ENCODE measurements around the gene ARGLU1. TPM values are rescaled to one million over a fixed set of nuclear protein-coding genes. Genes with fewer than 3 reads are reported as not detected.
A peak's percentile ranks its signal among the peaks of the same experiment; 100 is the strongest.
"Not testable (repeated sequence)": the region's sequence is repeated elsewhere in the genome, so short reads cannot be mapped to it uniquely, and the experiment has no call there.

Gene ARGLU1
- 100 to 1,000 TPM; 112 to 113 TPM for total RNA-seq

GRCh38 chr13:106567474-106568298 lies at the start of gene ARGLU1:
TSS of gene ARGLU1 (minus strand) at chr13:106568137. CDS start at chr13:106567919, 218 bp downstream.
- peaks cover 34% of the 10 kb centered on the region for H3K36me3 Mint-ChIP-seq (ENCODE audit: low read depth)
- no peaks in the 10 kb centered on the region for H3K9me3 Mint-ChIP-seq
- peak within 1 kb of the TSS; percentile 99 for H3K4me3 Mint-ChIP-seq
- POLR2A ChIA-PET, result interaction anchor here (0.9 to 5.0 kb wide), 12 partner anchors 9 to 1428 kb away, joined by 3 to 48 read pairs (median 5); partner anchors contain the start of gene EFNB2
- H3K27me3 Mint-ChIP-seq, result no peaks in the 10 kb centered on the region
- DNase-seq, result peak; percentile 96
- H3K4me1 Mint-ChIP-seq, result peaks cover 54% of the 10 kb centered on the region
- CTCF ChIA-PET, result interaction anchor here (3.5 kb wide), 1 partner anchor 31 kb away, joined by 22 read pairs; the partner anchor contains the start of gene EFNB2
- H3K27ac Mint-ChIP-seq, result peak within 1 kb of the TSS; percentile 94

GRCh38 chr13:106617561-106617960 lies 49.6 kb upstream of the ARGLU1 start:
- H3K4me1 Mint-ChIP-seq, result peaks cover 1% of the 10 kb centered on the region
- POLR2A ChIA-PET, result no interaction called here
- no peak for DNase-seq
- no peaks in the 10 kb centered on the region for H3K36me3 Mint-ChIP-seq (ENCODE audit: low read depth)
- no peak overlapping the region for H3K27ac Mint-ChIP-seq
- H3K9me3 Mint-ChIP-seq, result no peaks in the 10 kb centered on the region
- CTCF ChIA-PET, result no interaction called here
- H3K27me3 Mint-ChIP-seq, result peaks cover 23% of the 10 kb centered on the region
- no peak overlapping the region for H3K4me3 Mint-ChIP-seq

GRCh38 chr13:106616729-106617128 lies 48.8 kb upstream of the ARGLU1 start:
- Mint-ChIP-seq H3K36me3 (ENCODE audit: low read depth) (no peaks in the 10 kb centered on the region), H3K4me1 (peaks cover 1% of the 10 kb centered on the region), H3K4me3 (no peak overlapping the region), H3K27ac (no peak overlapping the region), H3K9me3 (no peaks in the 10 kb centered on the region), H3K27me3 (peaks cover 15% of the 10 kb centered on the region)
- POLR2A ChIA-PET, result no interaction called here
- CTCF ChIA-PET, result no interaction called here
- DNase-seq, result no peak

- ChIA-PET POLR2A (no interaction called here), CTCF (no interaction called here)
- Mint-ChIP-seq H3K4me1 (peaks cover under 1% of the 10 kb centered on the region), H3K27ac (no peak overlapping the region), H3K36me3 (ENCODE audit: low read depth) (no peaks in the 10 kb centered on the region), H3K9me3 (no peaks in the 10 kb centered on the region), H3K27me3 (peaks cover 3% of the 10 kb centered on the region), H3K4me3 (no peak overlapping the region)
- DNase-seq, result no peak
Observed at GRCh38 chr13:106614874-106615273, 46.9 kb upstream of the ARGLU1 start.

GRCh38 chr13:106612688-106613087 lies 44.8 kb upstream of the ARGLU1 start:
- CTCF ChIA-PET, result no interaction called here
- Mint-ChIP-seq H3K27me3 (peaks cover 7% of the 10 kb centered on the region), H3K9me3 (no peaks in the 10 kb centered on the region)

GRCh38 chr13:106610486-106610885 lies 42.5 kb upstream of the ARGLU1 start:
- CTCF ChIA-PET, result interaction anchor here (2.3 kb wide), 1 partner anchor 10 kb away, joined by 8 read pairs; no protein-coding TSS in a partner anchor
- H3K4me1 Mint-ChIP-seq, result no peaks in the 10 kb centered on the region

More at GRCh38 chr13:106612688-106613087, 44.8 kb upstream of the ARGLU1 start:
- POLR2A ChIA-PET, result no interaction called here
- Mint-ChIP-seq H3K4me3 (no peak overlapping the region), H3K27ac (no peak overlapping the region), H3K4me1 (no peaks in the 10 kb centered on the region), H3K36me3 (ENCODE audit: low read depth) (no peaks in the 10 kb centered on the region)
- DNase-seq, result no peak

GRCh38 chr13:106609116-106609515 lies 41.2 kb upstream of the ARGLU1 start:
- no peak overlapping the region for H3K27ac Mint-ChIP-seq
- peaks cover 17% of the 10 kb centered on the region for H3K27me3 Mint-ChIP-seq
- ChIA-PET CTCF (interaction anchor here (0.9 to 2.3 kb wide), 2 partner anchors 11 to 12 kb away, joined by 3 to 8 read pairs; no protein-coding TSS in a partner anchor), POLR2A (no interaction called here)
- H3K9me3 Mint-ChIP-seq, result no peaks in the 10 kb centered on the region
- no peak for DNase-seq
- H3K4me1 Mint-ChIP-seq, result no peaks in the 10 kb centered on the region
- no peak overlapping the region for H3K4me3 Mint-ChIP-seq
- no peaks in the 10 kb centered on the region for H3K36me3 Mint-ChIP-seq (ENCODE audit: low read depth)

More at GRCh38 chr13:106610486-106610885, 42.5 kb upstream of the ARGLU1 start:
- H3K36me3 Mint-ChIP-seq (ENCODE audit: low read depth), result no peaks in the 10 kb centered on the region
- no peak for DNase-seq
- no peak overlapping the region for H3K4me3 Mint-ChIP-seq
- POLR2A ChIA-PET, result no interaction called here
- no peaks in the 10 kb centered on the region for H3K9me3 Mint-ChIP-seq
- peaks cover 15% of the 10 kb centered on the region for H3K27me3 Mint-ChIP-seq
- no peak overlapping the region for H3K27ac Mint-ChIP-seq

- Mint-ChIP-seq H3K27ac (no peak overlapping the region), H3K36me3 (ENCODE audit: low read depth) (no peaks in the 10 kb centered on the region), H3K27me3 (peaks cover 12% of the 10 kb centered on the region), H3K4me1 (peaks cover 6% of the 10 kb centered on the region), H3K9me3 (no peaks in the 10 kb centered on the region), H3K4me3 (no peak overlapping the region)
- ChIA-PET POLR2A (no interaction called here), CTCF (no interaction called here)
- DNase-seq, result no peak
Observed at GRCh38 chr13:106603546-106603945, 35.6 kb upstream of the ARGLU1 start.

GRCh38 chr13:106602178-106602577 lies 34.2 kb upstream of the ARGLU1 start:
- Mint-ChIP-seq H3K9me3 (no peaks in the 10 kb centered on the region), H3K36me3 (ENCODE audit: low read depth) (no peaks in the 10 kb centered on the region), H3K27me3 (peaks cover 7% of the 10 kb centered on the region), H3K4me1 (peaks cover 6% of the 10 kb centered on the region), H3K27ac (no peak overlapping the region), H3K4me3 (no peak overlapping the region)
- ChIA-PET CTCF (interaction anchor here (0.8 to 1.1 kb wide), 2 partner anchors 18 to 255 kb away, joined by 3 to 4 read pairs; no protein-coding TSS in a partner anchor), POLR2A (no interaction called here)
- no peak for DNase-seq

GRCh38 chr13:106601489-106601888 lies 33.6 kb upstream of the ARGLU1 start:
- Mint-ChIP-seq H3K9me3 (no peaks in the 10 kb centered on the region), H3K27ac (no peak overlapping the region), H3K4me3 (no peak overlapping the region), H3K27me3 (peaks cover 7% of the 10 kb centered on the region), H3K4me1 (peaks cover 6% of the 10 kb centered on the region), H3K36me3 (ENCODE audit: low read depth) (no peaks in the 10 kb centered on the region)
- CTCF ChIA-PET, result no interaction called here
- DNase-seq, result no peak
- POLR2A ChIA-PET, result no interaction called here

GRCh38 chr13:106600798-106601135 lies 32.8 kb upstream of the ARGLU1 start:
- not testable (repeated sequence) for H3K9me3 Mint-ChIP-seq; H3K27ac Mint-ChIP-seq; H3K4me1 Mint-ChIP-seq; H3K36me3 Mint-ChIP-seq (ENCODE audit: low read depth); H3K4me3 Mint-ChIP-seq; H3K27me3 Mint-ChIP-seq; DNase-seq
- CTCF ChIA-PET, result interaction anchor here (0.6 kb wide), 1 partner anchor 27 kb away, joined by 3 read pairs; no protein-coding TSS in a partner anchor
- POLR2A ChIA-PET, result interaction anchor here (0.8 to 1.1 kb wide), 2 partner anchors 13 to 33 kb away, joined by 3 to 7 read pairs; partner anchors contain the start of gene ARGLU1

GRCh38 chr13:106599875-106600797 lies 32.2 kb upstream of the ARGLU1 start:
- H3K36me3 Mint-ChIP-seq (ENCODE audit: low read depth), result no peaks in the 10 kb centered on the region
- DNase-seq, result no peak
- CTCF ChIA-PET, result no interaction called here
- H3K4me1 Mint-ChIP-seq, result peaks cover 6% of the 10 kb centered on the region
- H3K27me3 Mint-ChIP-seq, result peaks cover 4% of the 10 kb centered on the region
- no peak overlapping the region for H3K27ac Mint-ChIP-seq
- no peak overlapping the region for H3K4me3 Mint-ChIP-seq
- H3K9me3 Mint-ChIP-seq, result no peaks in the 10 kb centered on the region
- POLR2A ChIA-PET, result interaction anchor here (0.8 to 1.1 kb wide), 2 partner anchors 12 to 33 kb away, joined by 3 to 7 read pairs; partner anchors contain the start of gene ARGLU1

Data from activated CD4-positive, alpha-beta memory T cell treated with anti-CD3 and anti-CD28 coated beads, Interleukin-2, amount 10 ng/mL, durations not matched to agents 7 days and 5 days (primary cell).